ENCODE data around the gene ATP8B2. TPM values are rescaled to one million over a fixed set of nuclear protein-coding genes. Genes with fewer than 3 reads are reported as not detected.

ATP8B2 gene
- total and polyA plus RNA-seq, 4 donors, result 26.7 to 44.2 (median 43.2) TPM

DNA sequence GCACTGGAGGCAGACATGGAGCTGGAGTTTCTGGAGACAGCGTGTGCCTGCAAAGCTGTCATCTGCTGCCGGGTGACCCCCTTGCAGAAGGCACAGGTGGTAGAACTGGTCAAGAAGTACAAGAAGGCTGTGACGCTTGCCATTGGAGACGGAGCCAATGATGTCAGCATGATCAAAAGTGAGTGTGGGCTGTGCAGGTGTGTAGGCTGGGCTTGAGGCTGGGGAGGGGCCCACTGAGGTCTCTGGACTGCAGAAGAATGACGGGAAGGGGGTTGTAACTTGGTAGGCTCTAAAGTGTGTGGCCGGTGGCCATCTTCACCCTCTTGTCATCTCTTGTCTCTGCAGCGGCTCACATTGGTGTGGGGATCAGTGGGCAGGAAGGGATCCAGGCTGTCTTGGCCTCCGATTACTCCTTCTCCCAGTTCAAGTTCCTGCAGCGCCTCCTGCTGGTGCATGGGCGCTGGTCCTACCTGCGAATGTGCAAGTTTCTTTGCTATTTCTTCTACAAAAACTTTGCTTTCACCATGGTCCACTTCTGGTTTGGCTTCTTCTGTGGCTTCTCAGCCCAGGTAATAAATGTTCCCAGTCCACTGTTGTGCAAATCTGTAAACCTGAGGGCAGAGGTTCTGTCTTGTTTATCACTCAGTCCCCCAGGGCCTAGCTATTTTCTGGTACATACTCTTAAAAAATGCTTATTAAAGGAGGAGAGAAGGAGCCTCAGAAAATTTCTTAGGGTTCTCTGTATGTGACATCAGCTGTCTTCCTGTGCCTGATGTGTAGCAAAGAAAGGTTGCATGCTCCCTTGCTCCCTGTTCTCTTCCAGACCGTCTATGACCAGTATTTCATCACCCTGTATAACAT is 19.9 kb downstream of the ATP8B2 start:
- no peak for DNase-seq (ENCODE audit: low read depth in 4 of 6, low spot score in 6 of 6)
- H3K36me3 ChIP-seq (ENCODE audit: control insufficient read depth, insufficient read depth, low read length), result peaks cover 99% of the 10 kb centered on the region
- no peaks in the 10 kb centered on the region for H3K27me3 ChIP-seq (ENCODE audit: control insufficient read depth, insufficient read depth, low read length)
- no peaks in the 10 kb centered on the region for H3K9me3 ChIP-seq (ENCODE audit: control insufficient read depth, insufficient read depth, low read length)
- no peak overlapping the region for H3K4me3 ChIP-seq (ENCODE audit: low read depth, low read length)
- WGBS (ENCODE audit: insufficient coverage), result 73% methylated on average over 8 of the region's 12 CpGs
- no peaks in the 10 kb centered on the region for H3K4me1 ChIP-seq (ENCODE audit: control insufficient read depth, insufficient read depth, low read length)
- no peak overlapping the region for H3K27ac ChIP-seq (ENCODE audit: low read depth, low read length)

DNA sequence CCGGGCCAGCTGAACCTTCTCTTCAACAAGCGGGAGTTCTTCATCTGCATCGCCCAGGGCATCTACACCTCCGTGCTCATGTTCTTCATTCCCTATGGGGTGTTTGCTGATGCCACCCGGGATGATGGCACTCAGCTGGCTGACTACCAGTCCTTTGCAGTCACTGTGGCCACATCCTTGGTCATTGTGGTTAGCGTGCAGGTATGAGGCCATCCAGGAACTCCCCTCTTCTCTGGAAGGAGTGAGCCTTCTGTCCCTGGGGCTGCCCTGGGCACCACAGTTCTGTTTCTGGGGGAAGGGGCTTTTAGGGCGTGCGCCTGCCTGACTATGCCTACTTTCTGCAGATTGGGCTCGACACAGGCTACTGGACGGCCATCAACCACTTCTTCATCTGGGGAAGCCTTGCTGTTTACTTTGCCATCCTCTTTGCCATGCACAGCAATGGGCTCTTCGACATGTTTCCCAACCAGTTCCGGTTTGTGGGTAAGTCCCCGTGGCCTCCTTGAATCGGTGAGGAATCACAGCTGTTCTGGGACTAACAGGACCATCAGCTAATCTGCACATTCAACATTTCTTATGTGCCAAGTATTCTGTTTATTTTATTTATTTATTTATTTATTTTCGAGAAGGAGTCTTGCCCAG is 21.1 kb downstream of the ATP8B2 start:
- WGBS (ENCODE audit: insufficient coverage), result 92% methylated on average over 13 of the region's 15 CpGs
- no peaks in the 10 kb centered on the region for H3K4me1 ChIP-seq (ENCODE audit: control insufficient read depth, insufficient read depth, low read length)
- DNase-seq (ENCODE audit: low read depth in 4 of 6, low spot score in 6 of 6), result no peak
- peaks cover 91% of the 10 kb centered on the region for H3K36me3 ChIP-seq (ENCODE audit: control insufficient read depth, insufficient read depth, low read length)
- H3K4me3 ChIP-seq (ENCODE audit: low read depth, low read length), result no peak overlapping the region
- H3K9me3 ChIP-seq (ENCODE audit: control insufficient read depth, insufficient read depth, low read length), result no peaks in the 10 kb centered on the region
- H3K27ac ChIP-seq (ENCODE audit: low read depth, low read length), result no peak overlapping the region
- no peaks in the 10 kb centered on the region for H3K27me3 ChIP-seq (ENCODE audit: control insufficient read depth, insufficient read depth, low read length)

DNA sequence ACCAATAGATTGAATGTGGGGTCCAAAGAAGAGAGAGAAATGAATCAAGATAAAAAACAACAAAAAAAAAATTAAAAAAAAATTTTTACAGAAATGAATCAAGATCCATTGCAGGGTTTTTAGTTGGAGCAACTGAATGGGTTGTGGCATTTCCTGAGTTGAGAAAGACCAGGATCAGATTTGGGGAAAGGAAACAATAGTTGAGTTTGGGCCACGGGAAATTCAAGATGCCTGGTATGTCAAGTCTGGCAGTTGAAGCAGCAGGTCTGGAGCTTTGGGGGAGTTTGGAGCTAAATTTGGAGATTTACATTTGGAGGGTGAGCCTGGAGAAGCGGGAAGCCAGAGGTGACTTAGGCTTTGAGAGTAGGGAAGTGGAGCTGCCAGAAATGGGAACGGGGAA is 22.6 kb downstream of the ATP8B2 start:
- H3K27ac ChIP-seq (ENCODE audit: low read depth, low read length), result no peak overlapping the region
- peaks cover 11% of the 10 kb centered on the region for H3K4me1 ChIP-seq (ENCODE audit: control insufficient read depth, insufficient read depth, low read length)
- H3K27me3 ChIP-seq (ENCODE audit: control insufficient read depth, insufficient read depth, low read length), result peaks cover 2% of the 10 kb centered on the region
- H3K4me3 ChIP-seq (ENCODE audit: low read depth, low read length), result no peak overlapping the region
- H3K9me3 ChIP-seq (ENCODE audit: control insufficient read depth, insufficient read depth, low read length), result no peaks in the 10 kb centered on the region
- H3K36me3 ChIP-seq (ENCODE audit: control insufficient read depth, insufficient read depth, low read length), result peaks cover 76% of the 10 kb centered on the region
- DNase-seq (ENCODE audit: low read depth in 4 of 6, low spot score in 6 of 6), result no peak
- 94% methylated on average over 2 of the region's 3 CpGs for WGBS (ENCODE audit: insufficient coverage)

DNA sequence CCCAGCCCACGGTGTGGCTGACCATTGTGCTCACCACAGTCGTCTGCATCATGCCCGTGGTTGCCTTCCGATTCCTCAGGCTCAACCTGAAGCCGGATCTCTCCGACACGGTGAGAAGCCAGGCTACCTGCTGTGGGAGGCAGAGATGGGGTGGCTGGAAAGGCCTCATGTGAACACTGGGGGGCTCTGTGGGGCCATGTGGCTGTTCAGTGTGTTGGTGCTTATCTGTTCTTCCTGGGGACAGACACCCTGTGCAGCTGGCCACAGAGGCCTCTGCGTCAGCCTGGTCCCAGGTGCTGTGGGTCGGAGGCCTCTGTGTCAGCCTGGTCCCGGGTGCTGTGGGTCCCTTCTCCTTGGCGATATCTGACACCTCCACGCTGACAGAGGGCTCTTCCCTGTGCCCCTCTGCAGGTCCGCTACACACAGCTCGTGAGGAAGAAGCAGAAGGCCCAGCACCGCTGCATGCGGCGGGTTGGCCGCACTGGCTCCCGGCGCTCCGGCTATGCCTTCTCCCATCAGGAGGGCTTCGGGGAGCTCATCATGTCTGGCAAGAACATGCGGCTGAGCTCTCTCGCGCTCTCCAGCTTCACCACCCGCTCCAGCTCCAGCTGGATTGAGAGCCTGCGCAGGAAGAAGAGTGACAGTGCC is 23.2 kb downstream of the ATP8B2 start:
- H3K9me3 ChIP-seq (ENCODE audit: control insufficient read depth, insufficient read depth, low read length), result no peaks in the 10 kb centered on the region
- H3K4me1 ChIP-seq (ENCODE audit: control insufficient read depth, insufficient read depth, low read length), result peaks cover 15% of the 10 kb centered on the region
- H3K36me3 ChIP-seq (ENCODE audit: control insufficient read depth, insufficient read depth, low read length), result peaks cover 70% of the 10 kb centered on the region
- no peak overlapping the region for H3K4me3 ChIP-seq (ENCODE audit: low read depth, low read length)
- no peak for DNase-seq (ENCODE audit: low read depth in 4 of 6, low spot score in 6 of 6)
- 91% methylated on average over 27 of the region's 27 CpGs for WGBS (ENCODE audit: insufficient coverage)
- H3K27me3 ChIP-seq (ENCODE audit: control insufficient read depth, insufficient read depth, low read length), result peaks cover 2% of the 10 kb centered on the region
- no peak overlapping the region for H3K27ac ChIP-seq (ENCODE audit: low read depth, low read length)

DNA sequence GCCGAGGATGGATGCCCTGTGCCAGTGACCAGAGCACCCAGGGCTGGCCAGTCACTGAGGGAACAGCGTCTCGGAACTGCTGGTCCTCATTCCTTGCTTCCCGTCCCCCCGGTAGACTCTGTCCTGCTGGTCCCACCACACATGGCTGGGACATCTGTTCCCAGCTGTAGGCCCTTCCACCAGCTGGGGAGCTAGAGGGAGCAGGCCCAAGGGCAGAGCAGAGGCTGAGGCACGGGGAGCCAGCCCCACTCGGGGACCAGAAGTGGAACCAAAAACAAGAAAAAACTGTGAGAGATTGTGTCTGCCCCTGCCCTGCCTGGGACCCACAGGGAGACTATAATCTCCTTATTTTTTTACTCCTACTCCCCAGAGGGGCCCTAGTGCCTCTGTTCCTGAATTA is 23.8 kb downstream of the ATP8B2 start:
- DNase-seq (ENCODE audit: low read depth in 4 of 6, low spot score in 6 of 6), result no peak
- Histone ChIP-seq H3K4me1 (ENCODE audit: control insufficient read depth, insufficient read depth, low read length) (peaks cover 15% of the 10 kb centered on the region), H3K27me3 (ENCODE audit: control insufficient read depth, insufficient read depth, low read length) (peaks cover 2% of the 10 kb centered on the region), H3K36me3 (ENCODE audit: control insufficient read depth, insufficient read depth, low read length) (peaks cover 64% of the 10 kb centered on the region), H3K27ac (ENCODE audit: low read depth, low read length) (no peak overlapping the region), H3K4me3 (ENCODE audit: low read depth, low read length) (no peak overlapping the region), H3K9me3 (ENCODE audit: control insufficient read depth, insufficient read depth, low read length) (no peaks in the 10 kb centered on the region)
- WGBS (ENCODE audit: insufficient coverage), result 82% methylated on average over 5 of the region's 7 CpGs

DNA sequence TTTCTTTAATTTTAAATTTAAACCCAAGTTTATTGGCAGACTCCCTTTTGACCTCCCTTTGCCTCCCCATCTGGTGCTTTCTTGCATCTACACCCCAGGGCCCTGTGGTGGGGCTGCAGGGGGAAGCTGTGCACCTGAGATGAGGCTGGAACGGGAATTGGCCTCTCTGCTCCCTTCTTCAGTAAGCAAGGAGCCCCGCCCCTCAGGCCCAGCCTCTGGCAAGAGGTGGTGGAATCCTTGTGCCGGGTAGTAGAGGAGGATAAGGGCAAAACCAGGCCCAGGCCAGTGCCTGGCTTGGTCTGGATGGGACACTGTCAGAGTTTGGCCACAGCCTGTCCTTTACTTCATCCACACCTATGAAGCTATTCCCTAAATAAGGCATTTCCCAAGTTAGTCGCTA is 25.1 kb downstream of the ATP8B2 start:
- DNase-seq (ENCODE audit: low read depth in 4 of 6, low spot score in 6 of 6), result no peak
- peaks cover 52% of the 10 kb centered on the region for H3K36me3 ChIP-seq (ENCODE audit: control insufficient read depth, insufficient read depth, low read length)
- H3K4me3 ChIP-seq (ENCODE audit: low read depth, low read length), result no peak overlapping the region
- H3K4me1 ChIP-seq (ENCODE audit: control insufficient read depth, insufficient read depth, low read length), result peaks cover 15% of the 10 kb centered on the region
- no peak overlapping the region for H3K27ac ChIP-seq (ENCODE audit: low read depth, low read length)
- 75% methylated on average over 2 of the region's 4 CpGs for WGBS (ENCODE audit: insufficient coverage)
- no peaks in the 10 kb centered on the region for H3K9me3 ChIP-seq (ENCODE audit: control insufficient read depth, insufficient read depth, low read length)
- H3K27me3 ChIP-seq (ENCODE audit: control insufficient read depth, insufficient read depth, low read length), result peaks cover 2% of the 10 kb centered on the region

DNA sequence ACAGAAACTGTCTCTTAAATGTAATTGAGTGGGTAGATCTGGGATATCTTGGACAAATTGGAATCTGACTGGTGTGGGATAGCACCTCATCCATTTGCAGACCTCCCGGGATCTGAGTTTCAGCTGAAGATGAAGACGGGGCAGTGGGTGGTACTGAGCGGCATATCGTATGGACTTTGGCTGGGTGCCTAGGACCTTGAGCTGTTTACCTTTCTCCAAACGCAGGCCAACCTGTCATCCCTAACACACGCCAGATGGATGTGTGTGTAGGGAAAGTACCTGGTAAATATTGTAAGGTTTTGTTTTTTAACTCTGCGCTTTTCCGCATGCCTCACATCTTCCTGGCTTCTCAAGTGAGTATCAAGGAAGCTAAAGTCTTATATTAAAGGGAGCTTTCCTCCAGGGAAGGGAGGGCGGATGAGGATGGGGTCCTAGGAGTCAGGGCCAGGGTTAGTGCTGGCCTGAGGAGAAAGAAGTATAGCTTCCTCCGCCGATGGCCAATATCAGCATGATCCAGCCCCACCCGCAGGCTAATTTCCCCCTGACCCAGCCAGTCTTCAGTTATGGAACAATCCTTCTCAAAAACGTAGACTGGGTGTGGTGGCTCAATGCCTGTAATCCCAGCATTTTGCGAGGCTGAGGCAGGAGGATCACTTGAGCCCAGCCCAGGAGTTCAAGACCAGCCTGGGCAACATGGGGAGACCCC is 26.2 kb downstream of the ATP8B2 start:
- peaks cover 41% of the 10 kb centered on the region for H3K36me3 ChIP-seq (ENCODE audit: control insufficient read depth, insufficient read depth, low read length)
- H3K4me3 ChIP-seq (ENCODE audit: low read depth, low read length), result no peak overlapping the region
- H3K9me3 ChIP-seq (ENCODE audit: control insufficient read depth, insufficient read depth, low read length), result no peaks in the 10 kb centered on the region
- H3K27me3 ChIP-seq (ENCODE audit: control insufficient read depth, insufficient read depth, low read length), result peaks cover 2% of the 10 kb centered on the region
- DNase-seq (ENCODE audit: low read depth in 4 of 6, low spot score in 6 of 6), result no peak
- H3K4me1 ChIP-seq (ENCODE audit: control insufficient read depth, insufficient read depth, low read length), result peaks cover 15% of the 10 kb centered on the region
- H3K27ac ChIP-seq (ENCODE audit: low read depth, low read length), result peak overlapping the region; percentile 33
- WGBS (ENCODE audit: insufficient coverage), result 73% methylated on average over 7 of the region's 14 CpGs

DNA sequence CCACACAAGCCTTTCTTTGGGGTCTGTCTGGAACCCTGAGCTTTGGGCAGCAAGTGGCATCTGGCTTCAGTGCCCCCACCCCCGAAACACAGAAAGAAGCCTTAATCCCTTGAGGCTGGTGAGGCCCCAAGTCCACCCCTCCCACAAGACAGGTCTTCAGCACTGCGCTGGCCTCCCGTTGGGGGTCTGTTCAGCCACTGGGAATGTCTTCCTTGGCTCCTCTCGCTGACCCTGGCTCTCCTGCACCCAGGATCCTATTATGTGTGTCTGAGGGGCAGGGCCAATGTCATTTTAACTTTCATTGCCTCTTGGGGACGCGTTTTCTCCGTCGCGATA is 26.9 kb downstream of the ATP8B2 start:
- Histone ChIP-seq H3K4me3 (ENCODE audit: low read depth, low read length) (peak overlapping the region; percentile 31), H3K9me3 (ENCODE audit: control insufficient read depth, insufficient read depth, low read length) (no peaks in the 10 kb centered on the region), H3K27ac (ENCODE audit: low read depth, low read length) (no peak overlapping the region), H3K4me1 (ENCODE audit: control insufficient read depth, insufficient read depth, low read length) (peaks cover 15% of the 10 kb centered on the region), H3K27me3 (ENCODE audit: control insufficient read depth, insufficient read depth, low read length) (peaks cover 2% of the 10 kb centered on the region), H3K36me3 (ENCODE audit: control insufficient read depth, insufficient read depth, low read length) (peaks cover 34% of the 10 kb centered on the region)
- 11% methylated on average over 6 of the region's 9 CpGs for WGBS (ENCODE audit: insufficient coverage)
- no peak for DNase-seq (ENCODE audit: low read depth in 4 of 6, low spot score in 6 of 6)

DNA sequence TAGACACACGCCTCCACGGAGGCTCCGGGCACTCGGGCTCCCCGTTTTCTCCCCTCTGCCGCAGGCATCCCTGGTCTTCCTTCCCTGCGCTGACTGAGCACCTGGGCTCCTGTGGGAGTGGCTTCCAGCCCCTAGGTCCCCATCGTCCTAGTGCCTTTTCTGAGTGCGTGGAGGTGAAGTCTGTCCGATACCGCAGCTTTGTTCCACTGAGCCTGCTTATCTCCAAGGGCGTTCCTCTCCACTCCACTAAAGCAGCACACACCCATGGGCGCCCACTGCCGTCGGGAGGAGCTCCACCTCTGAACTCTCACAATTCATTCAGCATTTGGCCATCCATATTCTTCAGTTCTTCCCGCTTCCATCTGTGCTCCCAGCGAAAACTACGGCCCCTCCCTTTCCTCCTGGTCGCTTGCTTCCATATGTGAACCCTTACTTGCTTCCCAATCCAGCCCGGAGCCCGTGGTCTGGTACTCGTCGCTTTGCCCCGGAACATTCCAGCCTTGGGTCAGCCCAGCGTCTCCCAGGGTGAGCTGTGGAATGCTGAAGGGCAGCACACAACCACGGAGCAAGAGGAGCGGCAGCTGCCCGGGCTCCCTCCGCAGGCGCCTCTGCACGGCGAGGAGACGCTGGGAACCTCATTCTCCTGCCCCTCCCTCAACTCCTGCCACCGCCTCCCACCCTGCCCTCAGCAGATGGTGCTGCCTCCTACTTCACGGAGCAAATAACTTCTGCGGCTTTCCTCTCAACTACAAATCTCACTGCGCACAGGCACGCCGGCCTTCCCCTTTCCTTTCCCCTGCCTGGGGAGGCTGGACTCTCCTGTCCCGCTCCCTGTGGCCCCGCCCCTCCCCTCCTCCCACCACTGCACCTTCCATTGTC is 27.5 kb downstream of the ATP8B2 start:
- H3K27ac ChIP-seq (ENCODE audit: low read depth, low read length), result no peak overlapping the region
- H3K4me3 ChIP-seq (ENCODE audit: low read depth, low read length), result peak overlapping the region; percentile 31
- WGBS (ENCODE audit: insufficient coverage), result 5% methylated on average over 40 of the region's 41 CpGs
- H3K36me3 ChIP-seq (ENCODE audit: control insufficient read depth, insufficient read depth, low read length), result peaks cover 28% of the 10 kb centered on the region
- H3K27me3 ChIP-seq (ENCODE audit: control insufficient read depth, insufficient read depth, low read length), result peaks cover 2% of the 10 kb centered on the region
- peaks cover 15% of the 10 kb centered on the region for H3K4me1 ChIP-seq (ENCODE audit: control insufficient read depth, insufficient read depth, low read length)
- peak in 3 of 6 donors; percentile 9 to 62 (median 41) for DNase-seq (ENCODE audit: low read depth in 4 of 6, low spot score in 6 of 6)
- no peaks in the 10 kb centered on the region for H3K9me3 ChIP-seq (ENCODE audit: control insufficient read depth, insufficient read depth, low read length)

Data from spinal cord (tissue), 10 donors.